IMR-90 (cell line): ENCODE measurements around the gene COL20A1. TPM values are rescaled to one million over a fixed set of nuclear protein-coding genes. Genes with fewer than 3 reads are reported as not detected.

Experiments used
- ATAC-seq: fragments of 200-7000 bp; cut with Tn5 transposase; 2 replicates; pipeline ENCODE4 v1.9.1; 2020; ENCODE audit warnings: low read depth, mild to moderate bottlenecking, moderate library complexity
- BruUV-seq: library from RNA; stranded (reverse); fragments of 400-500 nt; replicated peaks from 2 replicates; lab custom pipeline; 2021; lab: Mats Ljungman, UMichigan
- CTCF ChIA-PET: fragments of 300-600 bp; formaldehyde crosslinking; extraction: SDS; loops from one replicate; lab custom pipeline; 2021; ENCODE audit warnings: antibody characterized with exemption; lab: Yijun Ruan, JAX
- POLR2A ChIA-PET: fragments of 300-600 bp; sonication (Branson Sonifier 250); formaldehyde crosslinking; loops from one replicate; lab custom pipeline; 2022; ENCODE audit warnings: antibody characterized with exemption; ENCODE audit not compliant: unreplicated experiment; lab: Charles Lee
- DNase-seq: peaks from one replicate; pipeline ENCODE4 v3.0.0; 2013
- H2AFZ ChIP-seq: replicated peaks from 2 replicates; pipeline ENCODE3; 2013; ENCODE audit warnings: low read length, mild to moderate bottlenecking; ENCODE audit not compliant: poor library complexity
- H2AK5ac ChIP-seq: 2 replicates; pipeline ENCODE4 v1.6.1; 2013; ENCODE audit warnings: low read depth, low read length, inconsistent platforms
- H2AK9ac ChIP-seq: replicated peaks from 2 replicates; pipeline ENCODE3; 2013; ENCODE audit warnings: mild to moderate bottlenecking, low read depth, low read length, moderate library complexity; ENCODE audit not compliant: poor library complexity
- H2BK120ac ChIP-seq: 2 replicates; pipeline ENCODE4 v1.6.1; 2013; ENCODE audit warnings: low read depth, low read length, inconsistent platforms
- H2BK15ac ChIP-seq: 3 replicates; pipeline ENCODE4 v1.6.1; 2013; ENCODE audit warnings: low read depth, low read length, inconsistent platforms
- H2BK20ac ChIP-seq: 2 replicates; pipeline ENCODE4 v1.6.1; 2013; ENCODE audit warnings: low read depth, mild to moderate bottlenecking, inconsistent platforms, low read length, moderate library complexity
- H2BK5ac ChIP-seq: 2 replicates; pipeline ENCODE4 v1.6.1; 2013; ENCODE audit warnings: mild to moderate bottlenecking, low read depth, low read length, inconsistent platforms; ENCODE audit not compliant: poor library complexity, severe bottlenecking
- H3K14ac ChIP-seq: replicated peaks from 2 replicates; pipeline ENCODE4 v1.6.1; 2013; ENCODE audit warnings: low read depth, low read length, inconsistent platforms
- H3K18ac ChIP-seq: 2 replicates; pipeline ENCODE4 v1.6.1; 2013; ENCODE audit warnings: low read depth, low read length, control low read depth
- H3K23ac ChIP-seq: 2 replicates; pipeline ENCODE4 v1.6.1; 2013; ENCODE audit warnings: low read depth, low read length, inconsistent platforms
- H3K27ac ChIP-seq: 2 replicates; pipeline ENCODE4 v1.5.1; 2013; ENCODE audit warnings: mild to moderate bottlenecking, control low read depth, low read length; ENCODE audit not compliant: insufficient read depth
- H3K27me3 ChIP-seq: 2 replicates; pipeline ENCODE4 v1.6.1; 2013; ENCODE audit warnings: low read length; ENCODE audit not compliant: control insufficient read depth, insufficient read depth
- H3K36me3 ChIP-seq: 2 replicates; pipeline ENCODE4 v1.6.1; 2013; ENCODE audit warnings: low read length, mixed read lengths; ENCODE audit not compliant: control insufficient read depth, insufficient read depth
- H3K4ac ChIP-seq: 2 replicates; pipeline ENCODE4 v1.6.1; 2013; ENCODE audit warnings: low read depth, low read length, inconsistent platforms
- H3K4me1 ChIP-seq: 2 replicates; pipeline ENCODE4 v1.6.1; 2013; ENCODE audit warnings: low read length, mixed read lengths; ENCODE audit not compliant: control insufficient read depth, insufficient read depth
- H3K4me2 ChIP-seq: 2 replicates; pipeline ENCODE4 v1.6.1; 2013; ENCODE audit warnings: low read depth, mild to moderate bottlenecking, control low read depth, low read length, moderate library complexity
- H3K4me3 ChIP-seq: 2 replicates; pipeline ENCODE4 v1.5.1; 2013; ENCODE audit warnings: low read depth, mild to moderate bottlenecking, control low read depth, low read length, moderate library complexity; ENCODE audit not compliant: insufficient read depth
- H3K56ac ChIP-seq: 2 replicates; pipeline ENCODE4 v1.6.1; 2013; ENCODE audit warnings: low read length, inconsistent platforms; ENCODE audit not compliant: insufficient read depth; ENCODE audit errors: extremely low read depth
- H3K79me1 ChIP-seq, 2 experiments: 2 replicates each; pipeline ENCODE4 v1.6.1; 2013; ENCODE audit warnings: low read length in 2 of 2, inconsistent platforms in 1 of 2, low read depth in 1 of 2
- H3K9ac ChIP-seq: 2 replicates; pipeline ENCODE4 v1.6.1; 2013; ENCODE audit warnings: low read depth, low read length, control low read depth
- H3K9me1 ChIP-seq: 2 replicates; pipeline ENCODE4 v1.6.1; 2013; ENCODE audit warnings: low read length, inconsistent platforms; ENCODE audit not compliant: insufficient read depth
- H3K9me3 ChIP-seq: 2 replicates; pipeline ENCODE4 v1.6.1; 2013; ENCODE audit warnings: low read length; ENCODE audit not compliant: control insufficient read depth, insufficient read depth
- H4K20me1 ChIP-seq: 2 replicates; pipeline ENCODE4 v1.6.1; 2013; ENCODE audit warnings: low read length, inconsistent platforms; ENCODE audit not compliant: insufficient read depth
- H4K5ac ChIP-seq: 2 replicates; pipeline ENCODE4 v1.6.1; 2013; ENCODE audit warnings: mild to moderate bottlenecking, low read depth, low read length, control low read depth
- H4K8ac ChIP-seq, 2 experiments: 2 replicates each; pipeline ENCODE4 v1.6.1; 2013; ENCODE audit warnings: low read depth in 2 of 2, low read length in 2 of 2, control low read depth in 1 of 2, inconsistent platforms in 1 of 2
- H4K91ac ChIP-seq: 2 replicates; pipeline ENCODE4 v1.6.1; 2013; ENCODE audit warnings: low read depth, low read length, inconsistent platforms; ENCODE audit not compliant: insufficient read depth
- BHLHE40 ChIP-seq: fragments of 150-350 bp; IDR thresholded peaks from 2 replicates; pipeline ENCODE4 v1.6.1; 2016; ENCODE audit warnings: mild to moderate bottlenecking, low read depth, low read length
- CTCF ChIP-seq: conservative IDR thresholded peaks from 2 replicates; pipeline ENCODE4 v1.5.1; 2012; ENCODE audit warnings: mild to moderate bottlenecking, low read depth, low read length, improper control_type of control experiment
- ELK1 ChIP-seq: fragments of 150-350 bp; IDR thresholded peaks from 2 replicates; pipeline ENCODE4 v1.6.1; 2016; ENCODE audit warnings: low read depth, mild to moderate bottlenecking, low read length, moderate library complexity, borderline replicate concordance
- FOS ChIP-seq: fragments of 150-350 bp; IDR thresholded peaks from 2 replicates; pipeline ENCODE4 v1.6.1; 2016; ENCODE audit warnings: low read depth, low read length
- MAFK ChIP-seq: IDR thresholded peaks from 2 replicates; pipeline ENCODE4 v1.6.1; 2012; ENCODE audit warnings: low read depth, low read length, improper control_type of control experiment
- MXI1 ChIP-seq: IDR thresholded peaks from 2 replicates; pipeline ENCODE4 v1.6.1; 2012; ENCODE audit warnings: low read depth, mild to moderate bottlenecking, low read length, moderate library complexity, borderline replicate concordance
- NFE2L2 ChIP-seq: fragments of 150-350 bp; IDR thresholded peaks from 2 replicates; pipeline ENCODE4 v1.6.1; 2016; ENCODE audit warnings: low read depth, mild to moderate bottlenecking, low read length
- RAD21 ChIP-seq: IDR thresholded peaks from 2 replicates; pipeline ENCODE4 v1.6.1; 2012; ENCODE audit warnings: low read length, improper control_type of control experiment
- RFX5 ChIP-seq: IDR thresholded peaks from 2 replicates; pipeline ENCODE4 v1.8.0; 2012; ENCODE audit warnings: low read depth, mild to moderate bottlenecking, low read length, moderate library complexity
- WGBS, 2 experiments: methylation state at CpG; one replicate each; pipeline versions ENCODE4 v1.1.5 to v1.1.7; 2013; ENCODE audit warnings: missing lambda C conversion rate in 2 of 2; ENCODE audit not compliant: insufficient read length in 1 of 2; ENCODE audit errors: extremely low coverage in 2 of 2; 5-methylcytosine and 5-hydroxymethylcytosine counted together
- dilution Hi-C: fragments of 300-500 bp; cut with HindIII; formaldehyde crosslinking; loops from one replicate; pipeline ENCODE4 v1.14.3; 2018; ENCODE audit warnings: low sequenced_read_pairs; ENCODE audit not compliant: unreplicated experiment
- in situ Hi-C: fragments of 300-500 bp; cut with MboI; formaldehyde crosslinking; loops from 3 replicates; pipeline ENCODE4 v1.14.3; 2019; ENCODE audit warnings: low sequenced_read_pairs, inconsistent platforms, mixed read lengths
- intact Hi-C: fragments of 100-400 bp; cut with micrococcal nuclease; formaldehyde crosslinking; loops from 2 replicates; pipeline ENCODE4 v1.10.0; 2022
- polyA plus RNA-seq, 3 experiments: library from polyadenylated mRNA; depleted of rRNA; stranded (reverse); fragments of >200 nt; gene quantifications; 2 replicates each; pipeline ENCODE4 v1.2.3, GENCODE V29; 2012; ENCODE audit warnings: low replicate concordance in 1 of 3
- total RNA-seq: library from RNA; depleted of rRNA; stranded (reverse); fragments of >200 nt; gene quantifications from 2 replicates; pipeline ENCODE4 v1.2.3, GENCODE V29; 2012

Gene COL20A1
- total and polyA plus RNA-seq, 2 of the 4 experiments (the other 2 are of a cell fraction) = not detected

GRCh38 chr20:63350597-63351325 lies 57.8 kb downstream of the COL20A1 start:
- H2BK15ac ChIP-seq = no peak overlapping the region
- POLR2A ChIA-PET = no interaction called here
- H3K14ac ChIP-seq = no peak overlapping the region
- H3K27me3 ChIP-seq = peaks cover 17% of the 10 kb centered on the region; the same call in 1 of the 2 replicates
- H2AFZ ChIP-seq = no peak overlapping the region
- H3K27ac ChIP-seq = no peak overlapping the region
- H4K8ac ChIP-seq = no peak overlapping the region
- no peak for DNase-seq
- H4K20me1 ChIP-seq = no peaks in the 10 kb centered on the region
- H3K18ac ChIP-seq = no peak overlapping the region
- in situ Hi-C loops = no loop called here
- H3K36me3 ChIP-seq = no peaks in the 10 kb centered on the region
- 99% methylated on average over 13 of the region's 46 CpGs; no CpG with 5 or more reads in 1 of the 2 experiments for WGBS, 2 experiments
- no peak overlapping the region for H3K9ac ChIP-seq
- H3K4ac ChIP-seq = no peak overlapping the region
- no peak overlapping the region for H4K5ac ChIP-seq
- H2BK20ac ChIP-seq = no peak overlapping the region
- no peak overlapping the region for H2AK5ac ChIP-seq
- no peak overlapping the region for H3K56ac ChIP-seq
- intact Hi-C loops = no loop called here
- H3K4me2 ChIP-seq = no peak overlapping the region
- H3K4me3 ChIP-seq = no peak overlapping the region
- no peak overlapping the region for H4K91ac ChIP-seq
- TF ChIP-seq FOS (no peak), NFE2L2 (no peak), RFX5 (no peak), MXI1 (no peak), MAFK (no peak), BHLHE40 (no peak), CTCF (no peak), RAD21 (no peak), ELK1 (no peak)
- CTCF ChIA-PET = interaction anchor here (0.5 kb wide), 1 partner anchor 41 kb away, joined by 3 read pairs; no protein-coding TSS in a partner anchor
- no peaks in the 10 kb centered on the region for H3K9me1 ChIP-seq
- no peak overlapping the region for H3K23ac ChIP-seq
- H2BK120ac ChIP-seq = no peak overlapping the region
- peaks cover 3% of the 10 kb centered on the region; the same call in 1 of the 2 replicates for H3K9me3 ChIP-seq
- H2BK5ac ChIP-seq = no peak overlapping the region
- no peak for ATAC-seq
- dilution Hi-C loops = no loop called here
- no peaks in the 10 kb centered on the region for H3K79me1 ChIP-seq
- no peak overlapping the region for H2AK9ac ChIP-seq
- BruUV-seq = no TSS peak
- no peaks in the 10 kb centered on the region for H3K4me1 ChIP-seq
